Liver (tissue), 9 donors: ENCODE data around the gene ZNF467. TPM values are rescaled to one million over a fixed set of nuclear protein-coding genes. Genes with fewer than 3 reads are reported as not detected.

Experiments used
- DNase-seq: peaks from one replicate; pipeline ENCODE4 v3.0.0-alpha.2; 2017; ENCODE audit warnings: low spot score
- H3K27ac ChIP-seq, 2 donors: one replicate each; pipeline ENCODE4 v1.7.0; 2013; ENCODE audit warnings: inconsistent platforms in 2 of 2, low read length in 2 of 2, control low read depth in 1 of 2, low read depth in 1 of 2, mild to moderate bottlenecking in 1 of 2
- H3K27me3 ChIP-seq, 4 donors: one replicate each; pipeline versions ENCODE4 v1.6.1 to v1.7.0; 2013; ENCODE audit warnings: low read length in 3 of 4, inconsistent platforms in 1 of 4, mild to moderate bottlenecking in 1 of 4, moderate library complexity in 1 of 4; ENCODE audit not compliant: control insufficient read depth in 4 of 4, insufficient read depth in 4 of 4
- H3K36me3 ChIP-seq, 4 donors: one replicate each; pipeline versions ENCODE4 v1.6.1 to v1.7.0; 2013; ENCODE audit warnings: low read length in 3 of 4, mild to moderate bottlenecking in 3 of 4, low read depth in 1 of 4, moderate library complexity in 1 of 4; ENCODE audit not compliant: control insufficient read depth in 4 of 4, insufficient read depth in 3 of 4
- H3K4me1 ChIP-seq, 4 donors: one replicate each; pipeline versions ENCODE4 v1.6.1 to v1.7.0; 2013; ENCODE audit warnings: low read length in 3 of 4, mild to moderate bottlenecking in 3 of 4, moderate library complexity in 1 of 4; ENCODE audit not compliant: control insufficient read depth in 4 of 4, insufficient read depth in 4 of 4
- H3K4me3 ChIP-seq, 3 donors: one replicate each; pipeline versions ENCODE4 v1.6.1 to v1.7.0; 2013; ENCODE audit warnings: low read length in 3 of 3, control low read depth in 1 of 3, low read depth in 1 of 3, mild to moderate bottlenecking in 1 of 3
- H3K9ac ChIP-seq, 2 donors: one replicate each; pipeline ENCODE4 v1.7.0; 2013; ENCODE audit warnings: low read length in 2 of 2, mild to moderate bottlenecking in 2 of 2, moderate library complexity in 2 of 2, control low read depth in 1 of 2, low read depth in 1 of 2
- H3K9me3 ChIP-seq, 4 donors: one replicate each; pipeline versions ENCODE4 v1.6.1 to v1.7.0; 2013; ENCODE audit warnings: low read length in 3 of 4; ENCODE audit not compliant: control insufficient read depth in 4 of 4
- EGR1 ChIP-seq, 2 donors: IDR thresholded peaks; 2 replicates each; pipeline ENCODE4 v1.6.1; 2016 to 2018; ENCODE audit warnings: antibody characterized with exemption in 2 of 2, low read depth in 2 of 2
- FOXA2 ChIP-seq: IDR thresholded peaks from 2 replicates; pipeline ENCODE4 v1.6.1; 2016; ENCODE audit warnings: antibody characterized with exemption
- GABPA ChIP-seq, 2 donors: IDR thresholded peaks in 1 of 2; conservative IDR thresholded peaks in 1 of 2; 2 replicates each; pipeline ENCODE4 v1.6.1; 2016; ENCODE audit warnings: antibody characterized with exemption in 2 of 2, mild to moderate bottlenecking in 1 of 2, moderate library complexity in 1 of 2
- HNF4A ChIP-seq, 2 donors: conservative IDR thresholded peaks; 2 replicates each; pipeline ENCODE4 v1.6.1; 2016; ENCODE audit warnings: antibody characterized with exemption in 2 of 2, mild to moderate bottlenecking in 2 of 2
- HNF4G ChIP-seq: IDR thresholded peaks from 2 replicates; pipeline ENCODE4 v1.6.1; 2016; ENCODE audit warnings: antibody characterized with exemption
- JUND ChIP-seq, 2 donors: IDR thresholded peaks; 2 replicates each; pipeline ENCODE4 v1.6.1; 2016; ENCODE audit warnings: antibody characterized with exemption in 2 of 2
- NR2F2 ChIP-seq: IDR thresholded peaks from 2 replicates; pipeline ENCODE4 v1.6.1; 2016; ENCODE audit warnings: antibody characterized with exemption
- RAD21 ChIP-seq, 2 donors: IDR thresholded peaks; 2 replicates each; pipeline ENCODE4 v1.6.1; 2016; ENCODE audit warnings: antibody characterized with exemption in 2 of 2, mild to moderate bottlenecking in 2 of 2
- RXRA ChIP-seq, 2 donors: IDR thresholded peaks; 2 replicates each; pipeline ENCODE4 v1.6.1; 2017 to 2018; ENCODE audit warnings: antibody characterized with exemption in 2 of 2, mild to moderate bottlenecking in 1 of 2
- SP1 ChIP-seq: IDR thresholded peaks from 2 replicates; pipeline ENCODE4 v1.6.1; 2018; ENCODE audit warnings: antibody characterized with exemption, mild to moderate bottlenecking
- TAF1 ChIP-seq: conservative IDR thresholded peaks from 2 replicates; pipeline ENCODE4 v1.6.1; 2016; ENCODE audit warnings: antibody characterized with exemption, mild to moderate bottlenecking
- YY1 ChIP-seq: IDR thresholded peaks from 2 replicates; pipeline ENCODE4 v1.6.1; 2016; ENCODE audit warnings: antibody characterized with exemption, mild to moderate bottlenecking
- WGBS: extraction: QIAGEN DNeasy Blood & Tissue Kit; methylation state at CpG from one replicate; pipeline ENCODE4 v1.1.7; 2013; 5-methylcytosine and 5-hydroxymethylcytosine counted together
- polyA plus RNA-seq, 2 donors: library from polyadenylated mRNA; stranded (reverse) in 1 of 2; unstranded in 1 of 2; fragments of 200-250 nt in 1 of 2; fragments of >200 nt in 1 of 2; fragmentation: Nextera tagmentation in 1 of 2; extraction: Ambion mirVana in 1 of 2; gene quantifications; one replicate each; pipeline versions ENCODE4 v1.2.1 to v1.2.3, GENCODE V29; 2013 to 2015
- total RNA-seq, 2 donors: library from RNA; depleted of rRNA; stranded (reverse); fragments of >200 nt; gene quantifications; one replicate each; pipeline ENCODE4 v1.2.3, GENCODE V29; 2014
- TF ChIP-seq, protein P1 (sequence below): fragments of 150-350 bp; IDR thresholded peaks from 2 replicates; pipeline ENCODE4 v1.5.1; 2017; ENCODE audit warnings: improper control_type of control experiment, low read depth, low read length; ENCODE audit not compliant: missing input control
- TF ChIP-seq, protein P2 (sequence below): IDR thresholded peaks from 2 replicates; pipeline ENCODE4 v1.6.1; 2016; ENCODE audit warnings: antibody characterized with exemption
- TF ChIP-seq, protein P3 (sequence below): IDR thresholded peaks from 2 replicates; pipeline ENCODE4 v1.6.1; 2016; ENCODE audit warnings: antibody characterized with exemption
- donor health status: healthy.
- donor health status: healthy.
- donor health status: healthy.
- donor health status: healthy.
- donor health status: healthy.

Gene ZNF467
- total and polyA plus RNA-seq, 4 donors, result 2.8 to 4.0 (median 3.7) TPM

DNA sequence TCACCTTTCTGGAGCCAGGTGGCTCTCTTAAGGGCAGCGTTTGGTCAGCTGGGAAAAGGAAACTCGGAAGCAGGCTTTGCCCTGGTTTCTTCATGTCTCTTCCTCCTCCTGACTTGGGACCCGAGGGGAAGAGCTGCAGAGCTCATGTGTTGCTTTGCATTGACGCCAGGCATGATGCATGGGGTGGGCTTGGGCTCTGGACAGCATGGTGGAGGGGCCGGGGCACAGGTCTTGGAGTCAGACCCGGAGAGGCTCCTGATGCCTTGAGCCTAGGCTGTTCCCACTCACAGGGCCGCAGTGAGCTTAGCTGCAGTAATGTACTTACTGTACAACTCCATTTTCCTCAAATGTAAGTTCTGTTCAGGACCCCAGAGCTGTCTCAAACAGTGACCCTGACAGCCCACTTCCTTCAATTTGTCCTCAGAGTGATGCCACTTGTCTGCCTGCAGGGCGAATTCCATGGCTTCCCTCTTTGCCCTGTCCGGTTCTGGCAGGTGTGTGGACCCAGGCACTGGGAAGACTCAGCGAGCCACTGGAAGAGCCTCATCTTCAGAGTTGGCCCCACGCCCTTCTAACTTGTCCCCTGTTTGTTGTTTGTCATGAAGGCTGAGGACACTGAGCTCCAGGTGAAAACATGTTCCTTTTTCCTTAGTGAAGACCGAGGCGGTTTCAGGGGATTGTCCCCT lies 50.2 kb downstream of the ZNF467 start:
- no peaks in the 10 kb centered on the region for H3K27me3 ChIP-seq
- no peak overlapping the region for H3K27ac ChIP-seq
- H3K9ac ChIP-seq, result no peak overlapping the region
- H3K9me3 ChIP-seq, result no peaks in the 10 kb centered on the region
- H3K36me3 ChIP-seq, result peaks cover 0 to 2% (median 0%) of the 10 kb centered on the region in 4 donors
- WGBS, result 94% methylated on average over 13 of the region's 13 CpGs
- no peak overlapping the region for H3K4me3 ChIP-seq
- peaks cover 6 to 15% (median 10%) of the 10 kb centered on the region in 4 donors for H3K4me1 ChIP-seq
- DNase-seq, result no peak
- TF ChIP-seq, protein P1, sequence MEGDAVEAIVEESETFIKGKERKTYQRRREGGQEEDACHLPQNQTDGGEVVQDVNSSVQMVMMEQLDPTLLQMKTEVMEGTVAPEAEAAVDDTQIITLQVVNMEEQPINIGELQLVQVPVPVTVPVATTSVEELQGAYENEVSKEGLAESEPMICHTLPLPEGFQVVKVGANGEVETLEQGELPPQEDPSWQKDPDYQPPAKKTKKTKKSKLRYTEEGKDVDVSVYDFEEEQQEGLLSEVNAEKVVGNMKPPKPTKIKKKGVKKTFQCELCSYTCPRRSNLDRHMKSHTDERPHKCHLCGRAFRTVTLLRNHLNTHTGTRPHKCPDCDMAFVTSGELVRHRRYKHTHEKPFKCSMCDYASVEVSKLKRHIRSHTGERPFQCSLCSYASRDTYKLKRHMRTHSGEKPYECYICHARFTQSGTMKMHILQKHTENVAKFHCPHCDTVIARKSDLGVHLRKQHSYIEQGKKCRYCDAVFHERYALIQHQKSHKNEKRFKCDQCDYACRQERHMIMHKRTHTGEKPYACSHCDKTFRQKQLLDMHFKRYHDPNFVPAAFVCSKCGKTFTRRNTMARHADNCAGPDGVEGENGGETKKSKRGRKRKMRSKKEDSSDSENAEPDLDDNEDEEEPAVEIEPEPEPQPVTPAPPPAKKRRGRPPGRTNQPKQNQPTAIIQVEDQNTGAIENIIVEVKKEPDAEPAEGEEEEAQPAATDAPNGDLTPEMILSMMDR, result no peak
- TF ChIP-seq HNF4A (conservative IDR thresholded peaks at IDR 0.05) (no peak), JUND (IDR thresholded peaks at IDR 0.05) (no peak), EGR1 (IDR thresholded peaks at IDR 0.05; ENCODE audit: low read depth in 2 of 2) (no peak), TAF1 (no peak), SP1 (no peak), YY1 (no peak), RAD21 (IDR thresholded peaks at IDR 0.05) (no peak)
- TF ChIP-seq, protein P2, sequence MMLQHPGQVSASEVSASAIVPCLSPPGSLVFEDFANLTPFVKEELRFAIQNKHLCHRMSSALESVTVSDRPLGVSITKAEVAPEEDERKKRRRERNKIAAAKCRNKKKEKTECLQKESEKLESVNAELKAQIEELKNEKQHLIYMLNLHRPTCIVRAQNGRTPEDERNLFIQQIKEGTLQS, result no peak
- TF ChIP-seq, protein P3, sequence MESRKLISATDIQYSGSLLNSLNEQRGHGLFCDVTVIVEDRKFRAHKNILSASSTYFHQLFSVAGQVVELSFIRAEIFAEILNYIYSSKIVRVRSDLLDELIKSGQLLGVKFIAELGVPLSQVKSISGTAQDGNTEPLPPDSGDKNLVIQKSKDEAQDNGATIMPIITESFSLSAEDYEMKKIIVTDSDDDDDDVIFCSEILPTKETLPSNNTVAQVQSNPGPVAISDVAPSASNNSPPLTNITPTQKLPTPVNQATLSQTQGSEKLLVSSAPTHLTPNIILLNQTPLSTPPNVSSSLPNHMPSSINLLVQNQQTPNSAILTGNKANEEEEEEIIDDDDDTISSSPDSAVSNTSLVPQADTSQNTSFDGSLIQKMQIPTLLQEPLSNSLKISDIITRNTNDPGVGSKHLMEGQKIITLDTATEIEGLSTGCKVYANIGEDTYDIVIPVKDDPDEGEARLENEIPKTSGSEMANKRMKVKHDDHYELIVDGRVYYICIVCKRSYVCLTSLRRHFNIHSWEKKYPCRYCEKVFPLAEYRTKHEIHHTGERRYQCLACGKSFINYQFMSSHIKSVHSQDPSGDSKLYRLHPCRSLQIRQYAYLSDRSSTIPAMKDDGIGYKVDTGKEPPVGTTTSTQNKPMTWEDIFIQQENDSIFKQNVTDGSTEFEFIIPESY, result no peak

GRCh38 chr7:149722356-149722957 lies 50.9 kb downstream of the ZNF467 start:
- no peak overlapping the region for H3K27ac ChIP-seq
- no peaks in the 10 kb centered on the region for H3K27me3 ChIP-seq
- TF ChIP-seq NR2F2 (no peak), GABPA (IDR thresholded peaks at IDR 0.05 in 1 of 2, conservative IDR thresholded peaks at IDR 0.05 in 1 of 2) (no peak), YY1 (no peak), TAF1 (no peak), FOXA2 (no peak), JUND (IDR thresholded peaks at IDR 0.05) (no peak), RAD21 (IDR thresholded peaks at IDR 0.05) (no peak), HNF4G (no peak), HNF4A (conservative IDR thresholded peaks at IDR 0.05) (no peak), EGR1 (IDR thresholded peaks at IDR 0.05; ENCODE audit: low read depth in 2 of 2) (no peak), RXRA (IDR thresholded peaks at IDR 0.05) (no peak)
- TF ChIP-seq, protein P2, result no peak
- TF ChIP-seq, protein P1, result no peak
- DNase-seq, result no peak
- H3K9me3 ChIP-seq, result no peaks in the 10 kb centered on the region
- peaks cover 6 to 15% (median 10%) of the 10 kb centered on the region in 4 donors for H3K4me1 ChIP-seq
- H3K36me3 ChIP-seq, result peaks cover 0 to 2% (median 0%) of the 10 kb centered on the region in 4 donors
- no peak overlapping the region for H3K9ac ChIP-seq
- 90% methylated on average over 20 of the region's 20 CpGs for WGBS
- no peak overlapping the region for H3K4me3 ChIP-seq
